ENCODE measurements around the gene KHDRBS1.

DNA sequence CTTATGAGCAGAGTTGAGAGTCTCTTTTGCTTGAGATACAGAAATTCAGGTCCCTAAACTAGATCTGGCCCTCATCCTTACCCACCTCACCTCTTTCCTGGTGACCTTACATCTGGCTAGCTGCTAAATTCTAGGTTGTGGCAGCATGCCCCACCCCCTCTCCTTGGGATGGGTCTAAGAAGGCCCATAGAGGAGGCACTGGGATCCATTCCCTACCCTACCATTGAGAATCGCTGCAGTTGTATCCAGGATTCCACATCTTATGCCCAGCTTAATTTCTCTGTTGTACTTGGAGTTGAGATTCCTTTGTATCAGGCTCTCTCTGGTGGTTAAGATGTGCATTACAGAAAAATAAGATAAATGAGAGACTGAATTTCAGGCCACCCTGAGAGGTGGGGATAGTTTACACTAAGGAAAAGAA is 49.6 kb downstream of the KHDRBS1 start:
- TF ChIP-seq, protein P1, sequence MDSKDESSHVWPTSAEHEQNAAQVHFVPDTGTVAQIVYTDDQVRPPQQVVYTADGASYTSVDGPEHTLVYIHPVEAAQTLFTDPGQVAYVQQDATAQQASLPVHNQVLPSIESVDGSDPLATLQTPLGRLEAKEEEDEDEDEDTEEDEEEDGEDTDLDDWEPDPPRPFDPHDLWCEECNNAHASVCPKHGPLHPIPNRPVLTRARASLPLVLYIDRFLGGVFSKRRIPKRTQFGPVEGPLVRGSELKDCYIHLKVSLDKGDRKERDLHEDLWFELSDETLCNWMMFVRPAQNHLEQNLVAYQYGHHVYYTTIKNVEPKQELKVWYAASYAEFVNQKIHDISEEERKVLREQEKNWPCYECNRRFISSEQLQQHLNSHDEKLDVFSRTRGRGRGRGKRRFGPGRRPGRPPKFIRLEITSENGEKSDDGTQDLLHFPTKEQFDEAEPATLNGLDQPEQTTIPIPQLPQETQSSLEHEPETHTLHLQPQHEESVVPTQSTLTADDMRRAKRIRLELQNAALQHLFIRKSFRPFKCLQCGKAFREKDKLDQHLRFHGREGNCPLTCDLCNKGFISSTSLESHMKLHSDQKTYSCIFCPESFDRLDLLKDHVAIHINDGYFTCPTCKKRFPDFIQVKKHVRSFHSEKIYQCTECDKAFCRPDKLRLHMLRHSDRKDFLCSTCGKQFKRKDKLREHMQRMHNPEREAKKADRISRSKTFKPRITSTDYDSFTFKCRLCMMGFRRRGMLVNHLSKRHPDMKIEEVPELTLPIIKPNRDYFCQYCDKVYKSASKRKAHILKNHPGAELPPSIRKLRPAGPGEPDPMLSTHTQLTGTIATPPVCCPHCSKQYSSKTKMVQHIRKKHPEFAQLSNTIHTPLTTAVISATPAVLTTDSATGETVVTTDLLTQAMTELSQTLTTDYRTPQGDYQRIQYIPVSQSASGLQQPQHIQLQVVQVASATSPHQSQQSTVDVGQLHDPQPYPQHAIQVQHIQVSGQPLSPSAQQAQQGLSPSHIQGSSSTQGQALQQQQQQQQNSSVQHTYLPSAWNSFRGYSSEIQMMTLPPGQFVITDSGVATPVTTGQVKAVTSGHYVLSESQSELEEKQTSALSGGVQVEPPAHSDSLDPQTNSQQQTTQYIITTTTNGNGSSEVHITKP (IDR thresholded peaks at IDR 0.05; ENCODE audit: partially characterized antibody), result no peak
- TF ChIP-seq ZNF644 (tag; IDR thresholded peaks at IDR 0.05; ENCODE audit: low read depth) (no peak), ZNF76 (CRISPR knock-in tag; IDR thresholded peaks at IDR 0.05; ENCODE audit: borderline replicate concordance) (no peak)
- TF ChIP-seq, protein P2, sequence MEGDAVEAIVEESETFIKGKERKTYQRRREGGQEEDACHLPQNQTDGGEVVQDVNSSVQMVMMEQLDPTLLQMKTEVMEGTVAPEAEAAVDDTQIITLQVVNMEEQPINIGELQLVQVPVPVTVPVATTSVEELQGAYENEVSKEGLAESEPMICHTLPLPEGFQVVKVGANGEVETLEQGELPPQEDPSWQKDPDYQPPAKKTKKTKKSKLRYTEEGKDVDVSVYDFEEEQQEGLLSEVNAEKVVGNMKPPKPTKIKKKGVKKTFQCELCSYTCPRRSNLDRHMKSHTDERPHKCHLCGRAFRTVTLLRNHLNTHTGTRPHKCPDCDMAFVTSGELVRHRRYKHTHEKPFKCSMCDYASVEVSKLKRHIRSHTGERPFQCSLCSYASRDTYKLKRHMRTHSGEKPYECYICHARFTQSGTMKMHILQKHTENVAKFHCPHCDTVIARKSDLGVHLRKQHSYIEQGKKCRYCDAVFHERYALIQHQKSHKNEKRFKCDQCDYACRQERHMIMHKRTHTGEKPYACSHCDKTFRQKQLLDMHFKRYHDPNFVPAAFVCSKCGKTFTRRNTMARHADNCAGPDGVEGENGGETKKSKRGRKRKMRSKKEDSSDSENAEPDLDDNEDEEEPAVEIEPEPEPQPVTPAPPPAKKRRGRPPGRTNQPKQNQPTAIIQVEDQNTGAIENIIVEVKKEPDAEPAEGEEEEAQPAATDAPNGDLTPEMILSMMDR (IDR thresholded peaks at IDR 0.05 in 2 of 3, conservative IDR thresholded peaks at IDR 0.05 in 1 of 3; ENCODE audit: insufficient read depth in 2 of 3, low read depth in 1 of 3, low read length in 3 of 3), result peak; percentile 60 to 88 (median 76); a peak in 5 of 6 replicates

Data from K562 (cell line).